ENCODE results near the gene AZU1. TPM values are rescaled to one million over a fixed set of nuclear protein-coding genes. Genes with fewer than 3 reads are reported as not detected.

Gene AZU1
- total and polyA plus RNA-seq, 2 experiments from 2014 or later: not detected

- peaks cover 58% of the 10 kb centered on the region for H3K36me3 ChIP-seq (ENCODE audit: low read depth)
- H3K9ac ChIP-seq: no peak overlapping the region
- H3K4me2 ChIP-seq (ENCODE audit: unreplicated experiment): no peak overlapping the region
- H3F3A ChIP-seq (ENCODE audit: insufficient read depth): peaks cover 22% of the 10 kb centered on the region
- no peak overlapping the region for H3K27ac ChIP-seq
- H3K79me2 ChIP-seq (ENCODE audit: insufficient read depth): peaks cover 95% of the 10 kb centered on the region
- WGBS, 2 experiments (ENCODE audit: low coverage in 1 of 2, low lambda C conversion rate in 2 of 2, missing lambda C conversion rate in 2 of 2): 90 to 91% methylated on average over 32 to 34 of the region's 34 CpGs
- no peaks in the 10 kb centered on the region for H3K9me2 ChIP-seq (ENCODE audit: insufficient read depth)
- no peaks in the 10 kb centered on the region for H3K27me3 ChIP-seq (replicated peaks; ENCODE audit: insufficient read depth)
- H2AFZ ChIP-seq: no peak overlapping the region
- no peaks in the 10 kb centered on the region for H3K9me3 ChIP-seq (ENCODE audit: low read depth)
- peaks cover 3% of the 10 kb centered on the region for H3K4me1 ChIP-seq (ENCODE audit: insufficient read depth)
- in situ Hi-C loops (cut with MboI): no loop called here
- peaks cover 5% of the 10 kb centered on the region for H4K20me1 ChIP-seq (ENCODE audit: insufficient read depth)
- TF ChIP-seq EZH2phosphoT487 (IDR thresholded peaks at IDR 0.05; ENCODE audit: insufficient read depth, low read depth) (no peak), EZH2 (IDR thresholded peaks at IDR 0.05; ENCODE audit: insufficient read depth, poor library complexity, severe bottlenecking) (no peak)
- no peak overlapping the region for H3K4me3 ChIP-seq
- no peak for DNase-seq
These were observed 20.7 kb upstream of the AZU1 start for GRCh38 chr19:806815-807421.

- Histone ChIP-seq H3K4me2 (ENCODE audit: unreplicated experiment) (no peak overlapping the region), H3K27me3 (replicated peaks; ENCODE audit: insufficient read depth) (no peaks in the 10 kb centered on the region), H3K9ac (no peak overlapping the region), H3K9me2 (ENCODE audit: insufficient read depth) (no peaks in the 10 kb centered on the region), H3F3A (ENCODE audit: insufficient read depth) (peaks cover 22% of the 10 kb centered on the region), H4K20me1 (ENCODE audit: insufficient read depth) (peaks cover 3% of the 10 kb centered on the region; the same call in 1 of the 2 replicates), H3K4me1 (ENCODE audit: insufficient read depth) (no peaks in the 10 kb centered on the region), H3K36me3 (ENCODE audit: low read depth) (peaks cover 61% of the 10 kb centered on the region), H2AFZ (no peak overlapping the region), H3K79me2 (ENCODE audit: insufficient read depth) (peaks cover 89% of the 10 kb centered on the region), H3K9me3 (ENCODE audit: low read depth) (no peaks in the 10 kb centered on the region), H3K4me3 (no peak overlapping the region), H3K27ac (no peak overlapping the region)
- in situ Hi-C loops (cut with MboI): no loop called here
- no peak for DNase-seq
- WGBS, 2 experiments (ENCODE audit: low coverage in 1 of 2, low lambda C conversion rate in 2 of 2, missing lambda C conversion rate in 2 of 2): 92% methylated on average over 44 of the region's 44 CpGs
- TF ChIP-seq EZH2 (IDR thresholded peaks at IDR 0.05; ENCODE audit: insufficient read depth, poor library complexity, severe bottlenecking) (no peak), EZH2phosphoT487 (IDR thresholded peaks at IDR 0.05; ENCODE audit: insufficient read depth, low read depth) (no peak)
These were observed 19.8 kb upstream of the AZU1 start for GRCh38 chr19:807627-808422.

DNA sequence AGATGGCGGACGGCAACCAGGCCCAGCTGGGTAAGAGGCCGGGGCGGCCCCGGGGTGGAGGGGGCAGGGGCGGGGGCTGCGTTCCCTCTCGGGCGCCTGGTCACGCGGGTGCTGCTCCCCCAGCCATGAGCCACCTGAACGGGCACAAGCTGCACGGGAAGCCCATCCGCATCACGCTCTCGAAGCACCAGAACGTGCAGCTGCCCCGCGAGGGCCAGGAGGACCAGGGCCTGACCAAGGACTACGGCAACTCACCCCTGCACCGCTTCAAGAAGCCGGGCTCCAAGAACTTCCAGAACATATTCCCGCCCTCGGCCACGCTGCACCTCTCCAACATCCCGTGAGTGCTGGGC lies 19.2 kb upstream of the AZU1 start:
- WGBS, 2 experiments (ENCODE audit: low coverage in 1 of 2, low lambda C conversion rate in 2 of 2, missing lambda C conversion rate in 2 of 2): 95% methylated on average over 19 to 26 of the region's 26 CpGs
- H3K27ac ChIP-seq: no peak overlapping the region

GRCh38 chr19:810077-810855 lies 17.4 kb upstream of the AZU1 start:
- Histone ChIP-seq H3K9me2 (ENCODE audit: insufficient read depth) (no peaks in the 10 kb centered on the region), H3F3A (ENCODE audit: insufficient read depth) (peaks cover 22% of the 10 kb centered on the region), H4K20me1 (ENCODE audit: insufficient read depth) (peaks cover 3% of the 10 kb centered on the region; the same call in 1 of the 2 replicates), H3K4me3 (no peak overlapping the region), H3K9ac (no peak overlapping the region), H3K36me3 (ENCODE audit: low read depth) (peaks cover 53% of the 10 kb centered on the region), H3K79me2 (ENCODE audit: insufficient read depth) (peaks cover 65% of the 10 kb centered on the region), H2AFZ (no peak overlapping the region), H3K4me1 (ENCODE audit: insufficient read depth) (no peaks in the 10 kb centered on the region), H3K4me2 (ENCODE audit: unreplicated experiment) (no peak overlapping the region), H3K27ac (no peak overlapping the region), H3K27me3 (replicated peaks; ENCODE audit: insufficient read depth) (no peaks in the 10 kb centered on the region), H3K9me3 (ENCODE audit: low read depth) (no peaks in the 10 kb centered on the region)
- no peak for DNase-seq
- TF ChIP-seq EZH2 (IDR thresholded peaks at IDR 0.05; ENCODE audit: insufficient read depth, poor library complexity, severe bottlenecking) (no peak), EZH2phosphoT487 (IDR thresholded peaks at IDR 0.05; ENCODE audit: insufficient read depth, low read depth) (no peak)
- WGBS, 2 experiments (ENCODE audit: low coverage in 1 of 2, low lambda C conversion rate in 2 of 2, missing lambda C conversion rate in 2 of 2): 89 to 90% methylated on average over 27 to 30 of the region's 30 CpGs
- in situ Hi-C loops (cut with MboI): no loop called here

More for the DNA sequence above, 19.2 kb upstream of the AZU1 start:
- no peaks in the 10 kb centered on the region for H3K9me3 ChIP-seq (ENCODE audit: low read depth)
- DNase-seq: no peak
- H3K79me2 ChIP-seq (ENCODE audit: insufficient read depth): peaks cover 84% of the 10 kb centered on the region
- no peaks in the 10 kb centered on the region for H3K4me1 ChIP-seq (ENCODE audit: insufficient read depth)
- no peak overlapping the region for H3K4me3 ChIP-seq
- in situ Hi-C loops (cut with MboI): no loop called here
- no peaks in the 10 kb centered on the region for H3K27me3 ChIP-seq (replicated peaks; ENCODE audit: insufficient read depth)
- H3K9ac ChIP-seq: no peak overlapping the region
- peaks cover 3% of the 10 kb centered on the region; the same call in 1 of the 2 replicates for H4K20me1 ChIP-seq (ENCODE audit: insufficient read depth)
- no peak for TF ChIP-seq EZH2 (IDR thresholded peaks at IDR 0.05; ENCODE audit: insufficient read depth, poor library complexity, severe bottlenecking)
- no peak for TF ChIP-seq EZH2phosphoT487 (IDR thresholded peaks at IDR 0.05; ENCODE audit: insufficient read depth, low read depth)
- H2AFZ ChIP-seq: no peak overlapping the region
- no peaks in the 10 kb centered on the region for H3K9me2 ChIP-seq (ENCODE audit: insufficient read depth)
- H3K4me2 ChIP-seq (ENCODE audit: unreplicated experiment): no peak overlapping the region
- peaks cover 61% of the 10 kb centered on the region for H3K36me3 ChIP-seq (ENCODE audit: low read depth)
- peaks cover 22% of the 10 kb centered on the region for H3F3A ChIP-seq (ENCODE audit: insufficient read depth)
